OCI-LY1 (cell line): ENCODE results near the gene MAN1A2.

Source experiments
- H2AFZ ChIP-seq: fragments of 200-600 bp; sonication (generic), shearing (Covaris generic); 2 replicates; pipeline ENCODE4 v1.6.0; 2014; ENCODE audit warnings: antibody characterized with exemption, mild to moderate bottlenecking, low read length
- H3F3A ChIP-seq: fragments of 200-600 bp; sonication (generic), shearing (Covaris generic); 2 replicates; pipeline ENCODE4 v1.6.0; 2014; ENCODE audit warnings: mild to moderate bottlenecking, antibody characterized with exemption, low read length, moderate library complexity; ENCODE audit not compliant: insufficient read depth
- H3K27ac ChIP-seq: fragments of 200-600 bp; sonication (generic); 2 replicates; pipeline ENCODE4 v1.5.1; 2014; ENCODE audit warnings: low read length, mixed run types, mild to moderate bottlenecking, low read depth; ENCODE audit not compliant: poor library complexity, severe bottlenecking
- H3K27me3 ChIP-seq: fragments of 200-600 bp; sonication (generic); 2 replicates; pipeline ENCODE4 v1.6.0; 2014; ENCODE audit warnings: antibody characterized with exemption, mild to moderate bottlenecking, low read length, moderate library complexity; ENCODE audit not compliant: insufficient read depth
- H3K36me3 ChIP-seq: fragments of 200-600 bp; sonication (generic); 2 replicates; pipeline ENCODE4 v1.6.1; 2014; ENCODE audit warnings: mild to moderate bottlenecking, antibody characterized with exemption, low read length, moderate library complexity, mixed read lengths; ENCODE audit not compliant: insufficient read depth
- H3K4me1 ChIP-seq: fragments of 200-600 bp; sonication (generic); 2 replicates; pipeline ENCODE4 v1.5.1; 2014; ENCODE audit warnings: mild to moderate bottlenecking, low read length, moderate library complexity; ENCODE audit not compliant: insufficient read depth, severe bottlenecking
- H3K4me2 ChIP-seq: fragments of 200-600 bp; sonication (generic), shearing (Covaris generic); 2 replicates; pipeline ENCODE4 v1.6.1; 2014; ENCODE audit warnings: low read length
- H3K4me3 ChIP-seq: fragments of 200-600 bp; sonication (generic); 2 replicates; pipeline ENCODE4 v1.5.1; 2014; ENCODE audit warnings: low read length, low read depth, mild to moderate bottlenecking, mixed read lengths; ENCODE audit not compliant: poor library complexity, severe bottlenecking
- H3K79me2 ChIP-seq: fragments of 200-600 bp; shearing (Covaris generic); 2 replicates; pipeline ENCODE4 v1.6.1; 2016; ENCODE audit warnings: mixed run types, low read length, mixed read lengths; ENCODE audit not compliant: insufficient read depth
- H3K9ac ChIP-seq: fragments of 200-600 bp; sonication (generic), shearing (Covaris generic); 2 replicates; pipeline ENCODE4 v1.6.1; 2014; ENCODE audit warnings: mild to moderate bottlenecking, low read length, mixed read lengths
- H3K9me2 ChIP-seq: fragments of 200-600 bp; sonication (generic), shearing (Covaris generic); 2 replicates; pipeline ENCODE4 v1.6.1; 2014; ENCODE audit warnings: low read depth, mild to moderate bottlenecking, low read length, mixed read lengths
- H3K9me3 ChIP-seq: fragments of 200-600 bp; shearing (Covaris generic); 2 replicates; pipeline ENCODE4 v1.6.1; 2014; ENCODE audit warnings: low read length, mixed read lengths
- H4K20me1 ChIP-seq: fragments of 200-600 bp; sonication (generic), shearing (Covaris generic); 2 replicates; pipeline ENCODE4 v1.6.0; 2016; ENCODE audit warnings: mild to moderate bottlenecking, low read length; ENCODE audit not compliant: insufficient read depth
- EZH2 ChIP-seq: fragments of 200-600 bp; sonication (generic), shearing (Covaris generic); IDR thresholded peaks from 2 replicates; pipeline ENCODE4 v1.8.0; 2017; ENCODE audit warnings: borderline replicate concordance, mixed run types, mild to moderate bottlenecking, antibody characterized with exemption, low read length, moderate library complexity, mixed read lengths
- TF ChIP-seq, protein P1 (sequence below): fragments of 200-600 bp; sonication (generic), shearing (Covaris generic); IDR thresholded peaks from 2 replicates; pipeline ENCODE4 v1.5.1; 2017; ENCODE audit warnings: mild to moderate bottlenecking, antibody characterized with exemption, low read length, moderate library complexity, mixed read lengths

MAN1A2 gene

DNA sequence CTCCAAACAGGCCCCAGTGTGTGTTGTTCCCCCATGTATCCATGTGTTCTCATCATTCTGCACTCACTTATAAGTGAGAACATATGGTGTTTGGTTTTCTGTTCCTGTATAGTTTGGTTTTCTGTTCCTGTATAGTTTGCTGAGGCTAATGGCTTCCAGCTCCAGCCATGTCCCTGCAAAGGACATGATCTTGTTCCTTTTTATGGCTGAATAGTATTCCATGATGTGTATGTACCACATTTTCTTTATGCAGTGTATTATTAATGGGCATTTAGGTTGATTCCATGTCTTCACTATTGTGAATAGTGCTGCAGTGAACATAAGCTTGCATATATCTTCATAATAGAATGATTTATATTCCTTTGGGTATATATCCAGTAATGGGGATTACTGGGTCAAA is 111.8 kb downstream of the MAN1A2 start:
- Histone ChIP-seq H3K9ac (no peak overlapping the region), H3K36me3 (peaks cover 8% of the 10 kb centered on the region; the same call in 1 of the 2 replicates), H3K27ac (no peak overlapping the region), H3K9me3 (0 out of 2 replicates have a peak, but pooled peaks cover 3% of the 10 kb centered on the region), H3K27me3 (no peaks in the 10 kb centered on the region), H2AFZ (no peak overlapping the region), H3K9me2 (no peaks in the 10 kb centered on the region), H3F3A (no peaks in the 10 kb centered on the region), H3K4me2 (no peak overlapping the region), H3K4me1 (no peaks in the 10 kb centered on the region), H4K20me1 (no peaks in the 10 kb centered on the region), H3K4me3 (no peak overlapping the region), H3K79me2 (no peaks in the 10 kb centered on the region)
- TF ChIP-seq EZH2: no peak
- TF ChIP-seq, protein P1, sequence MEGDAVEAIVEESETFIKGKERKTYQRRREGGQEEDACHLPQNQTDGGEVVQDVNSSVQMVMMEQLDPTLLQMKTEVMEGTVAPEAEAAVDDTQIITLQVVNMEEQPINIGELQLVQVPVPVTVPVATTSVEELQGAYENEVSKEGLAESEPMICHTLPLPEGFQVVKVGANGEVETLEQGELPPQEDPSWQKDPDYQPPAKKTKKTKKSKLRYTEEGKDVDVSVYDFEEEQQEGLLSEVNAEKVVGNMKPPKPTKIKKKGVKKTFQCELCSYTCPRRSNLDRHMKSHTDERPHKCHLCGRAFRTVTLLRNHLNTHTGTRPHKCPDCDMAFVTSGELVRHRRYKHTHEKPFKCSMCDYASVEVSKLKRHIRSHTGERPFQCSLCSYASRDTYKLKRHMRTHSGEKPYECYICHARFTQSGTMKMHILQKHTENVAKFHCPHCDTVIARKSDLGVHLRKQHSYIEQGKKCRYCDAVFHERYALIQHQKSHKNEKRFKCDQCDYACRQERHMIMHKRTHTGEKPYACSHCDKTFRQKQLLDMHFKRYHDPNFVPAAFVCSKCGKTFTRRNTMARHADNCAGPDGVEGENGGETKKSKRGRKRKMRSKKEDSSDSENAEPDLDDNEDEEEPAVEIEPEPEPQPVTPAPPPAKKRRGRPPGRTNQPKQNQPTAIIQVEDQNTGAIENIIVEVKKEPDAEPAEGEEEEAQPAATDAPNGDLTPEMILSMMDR: no peak

DNA sequence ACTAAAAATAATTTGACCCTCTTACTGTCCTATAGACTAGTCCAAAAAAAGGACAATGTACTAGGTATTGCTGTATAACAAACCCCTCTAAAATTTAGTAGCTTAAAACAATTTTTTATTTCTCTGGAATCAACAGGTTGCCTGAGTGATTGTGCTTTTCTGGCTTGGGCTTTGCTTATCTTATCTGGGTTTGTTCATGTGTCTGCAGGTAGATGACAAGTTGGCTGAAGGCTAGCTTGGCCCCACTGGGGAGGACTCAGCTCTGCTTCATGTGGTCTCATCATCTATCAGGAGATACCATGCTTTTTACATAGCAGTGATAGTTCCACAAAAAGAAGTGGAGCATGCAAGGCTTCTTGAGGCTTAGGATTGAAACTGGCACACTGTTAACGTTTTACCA is 114.2 kb downstream of the MAN1A2 start:
- H3K79me2 ChIP-seq: no peaks in the 10 kb centered on the region
- 0 out of 2 replicates have a peak, but pooled peaks cover 8% of the 10 kb centered on the region for H3K36me3 ChIP-seq
- H3K4me3 ChIP-seq: no peak overlapping the region
- no peaks in the 10 kb centered on the region for H3K4me1 ChIP-seq
- no peaks in the 10 kb centered on the region for H3F3A ChIP-seq
- H3K27me3 ChIP-seq: no peaks in the 10 kb centered on the region
- no peak overlapping the region for H2AFZ ChIP-seq
- no peaks in the 10 kb centered on the region for H3K9me2 ChIP-seq
- H4K20me1 ChIP-seq: no peaks in the 10 kb centered on the region
- no peak overlapping the region for H3K27ac ChIP-seq
- H3K9ac ChIP-seq: no peak overlapping the region
- H3K9me3 ChIP-seq: no peaks in the 10 kb centered on the region
- TF ChIP-seq, protein P1: no peak
- TF ChIP-seq EZH2: no peak
- H3K4me2 ChIP-seq: no peak overlapping the region

DNA sequence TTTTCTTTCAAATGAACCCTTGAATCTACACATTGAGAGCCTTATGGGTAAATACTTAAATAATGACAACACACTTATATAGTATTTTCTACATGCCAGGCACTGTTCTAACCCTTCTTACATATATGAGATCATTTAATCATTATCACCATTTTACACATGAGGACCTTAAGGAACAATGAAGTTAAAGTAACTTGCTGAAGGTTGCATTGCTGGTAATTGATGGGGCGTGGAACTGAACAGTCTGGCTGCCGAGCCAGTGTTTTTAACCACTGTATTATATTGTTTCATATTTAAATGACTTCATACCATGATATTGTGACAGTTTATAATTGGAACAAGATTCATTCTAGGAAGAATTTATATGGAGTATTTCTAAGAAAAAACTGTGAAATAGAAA is 126.7 kb downstream of the MAN1A2 start:
- no peaks in the 10 kb centered on the region for H4K20me1 ChIP-seq
- H3K9ac ChIP-seq: no peak overlapping the region
- H3K9me2 ChIP-seq: no peaks in the 10 kb centered on the region
- no peak overlapping the region for H3K4me2 ChIP-seq
- no peak for TF ChIP-seq EZH2
- TF ChIP-seq, protein P1: no peak
- no peaks in the 10 kb centered on the region for H3K27me3 ChIP-seq
- H2AFZ ChIP-seq: no peak overlapping the region
- no peaks in the 10 kb centered on the region for H3K79me2 ChIP-seq
- no peaks in the 10 kb centered on the region for H3F3A ChIP-seq
- no peaks in the 10 kb centered on the region for H3K9me3 ChIP-seq
- H3K4me3 ChIP-seq: no peak overlapping the region
- no peak overlapping the region for H3K27ac ChIP-seq
- no peaks in the 10 kb centered on the region for H3K36me3 ChIP-seq
- no peaks in the 10 kb centered on the region for H3K4me1 ChIP-seq
